ENCODE results near the gene HHIP.

HHIP gene

GRCh38 chr4:144666539-144667175, 20.7 kb downstream of the HHIP start:
- in situ Hi-C loops (cut with MboI; ENCODE audit: low sequenced_read_pairs), result no loop called here
- Histone ChIP-seq H3K9me3 (no peaks in the 10 kb centered on the region), H3K36me3 (replicated peaks) (no peaks in the 10 kb centered on the region)

GRCh38 chr4:144667500-144667899, 21.5 kb downstream of the HHIP start:
- Histone ChIP-seq H3K27me3 (ENCODE audit: low read depth) (no peaks in the 10 kb centered on the region), H3K36me3 (replicated peaks) (no peaks in the 10 kb centered on the region), H3K4me3 (no peak overlapping the region), H3K4me1 (no peaks in the 10 kb centered on the region), H3K9me3 (no peaks in the 10 kb centered on the region)
- in situ Hi-C loops (cut with MboI; ENCODE audit: low sequenced_read_pairs), result no loop called here
- DNase-seq (ENCODE audit: low spot score in 2 of 2), result no peak

More at GRCh38 chr4:144666539-144667175, 20.7 kb downstream of the HHIP start:
- no peak for DNase-seq (ENCODE audit: low spot score in 2 of 2)
- no peak overlapping the region for H3K4me3 ChIP-seq
- H3K4me1 ChIP-seq, result no peaks in the 10 kb centered on the region
- H3K27me3 ChIP-seq (ENCODE audit: low read depth), result no peaks in the 10 kb centered on the region

GRCh38 chr4:144670776-144671175, 24.8 kb downstream of the HHIP start:
- Histone ChIP-seq H3K27me3 (ENCODE audit: low read depth) (no peaks in the 10 kb centered on the region), H3K4me1 (peaks cover 7% of the 10 kb centered on the region), H3K9me3 (no peaks in the 10 kb centered on the region), H3K4me3 (no peak overlapping the region), H3K36me3 (replicated peaks) (no peaks in the 10 kb centered on the region)
- no peak for DNase-seq (ENCODE audit: low spot score in 2 of 2)
- in situ Hi-C loops (cut with MboI; ENCODE audit: low sequenced_read_pairs), result no loop called here

- H3K4me3 ChIP-seq, result no peak overlapping the region
- no peaks in the 10 kb centered on the region for H3K36me3 ChIP-seq (replicated peaks)
- H3K4me1 ChIP-seq, result peaks cover 7% of the 10 kb centered on the region
- no peaks in the 10 kb centered on the region for H3K27me3 ChIP-seq (ENCODE audit: low read depth)
- in situ Hi-C loops (cut with MboI; ENCODE audit: low sequenced_read_pairs), result no loop called here
- peak; percentile 20 to 49 for DNase-seq (ENCODE audit: low spot score in 2 of 2)
- no peaks in the 10 kb centered on the region for H3K9me3 ChIP-seq
Measured at GRCh38 chr4:144674711-144675110, 28.8 kb downstream of the HHIP start.

GRCh38 chr4:144681806-144682205, 35.9 kb downstream of the HHIP start:
- in situ Hi-C loops (cut with MboI; ENCODE audit: low sequenced_read_pairs), result no loop called here
- Histone ChIP-seq H3K4me1 (no peaks in the 10 kb centered on the region), H3K4me3 (no peak overlapping the region), H3K9me3 (no peaks in the 10 kb centered on the region), H3K36me3 (replicated peaks) (no peaks in the 10 kb centered on the region), H3K27me3 (ENCODE audit: low read depth) (no peaks in the 10 kb centered on the region)
- no peak for DNase-seq (ENCODE audit: low spot score in 2 of 2)

GRCh38 chr4:144683516-144683915, 37.6 kb downstream of the HHIP start:
- Histone ChIP-seq H3K4me1 (no peaks in the 10 kb centered on the region), H3K36me3 (replicated peaks) (no peaks in the 10 kb centered on the region), H3K4me3 (no peak overlapping the region), H3K27me3 (ENCODE audit: low read depth) (no peaks in the 10 kb centered on the region), H3K9me3 (no peaks in the 10 kb centered on the region)
- DNase-seq (ENCODE audit: low spot score in 2 of 2), result no peak
- in situ Hi-C loops (cut with MboI; ENCODE audit: low sequenced_read_pairs), result no loop called here

- DNase-seq (ENCODE audit: low spot score in 2 of 2), result no peak
- in situ Hi-C loops (cut with MboI; ENCODE audit: low sequenced_read_pairs), result no loop called here
Measured at GRCh38 chr4:144685911-144686310, 40.0 kb downstream of the HHIP start.

GRCh38 chr4:144686921-144687320, 41.0 kb downstream of the HHIP start:
- H3K4me1 ChIP-seq, result no peaks in the 10 kb centered on the region
- in situ Hi-C loops (cut with MboI; ENCODE audit: low sequenced_read_pairs), result no loop called here
- H3K9me3 ChIP-seq, result no peaks in the 10 kb centered on the region
- no peaks in the 10 kb centered on the region for H3K36me3 ChIP-seq (replicated peaks)
- no peaks in the 10 kb centered on the region for H3K27me3 ChIP-seq (ENCODE audit: low read depth)
- DNase-seq (ENCODE audit: low spot score in 2 of 2), result no peak
- H3K4me3 ChIP-seq, result no peak overlapping the region

More at GRCh38 chr4:144685911-144686310, 40.0 kb downstream of the HHIP start:
- no peaks in the 10 kb centered on the region for H3K36me3 ChIP-seq (replicated peaks)
- no peak overlapping the region for H3K4me3 ChIP-seq
- H3K27me3 ChIP-seq (ENCODE audit: low read depth), result no peaks in the 10 kb centered on the region
- no peaks in the 10 kb centered on the region for H3K4me1 ChIP-seq
- no peaks in the 10 kb centered on the region for H3K9me3 ChIP-seq

GRCh38 chr4:144687466-144687865, 41.5 kb downstream of the HHIP start:
- H3K36me3 ChIP-seq (replicated peaks), result no peaks in the 10 kb centered on the region
- in situ Hi-C loops (cut with MboI; ENCODE audit: low sequenced_read_pairs), result no loop called here
- H3K4me3 ChIP-seq, result no peak overlapping the region
- no peak for DNase-seq (ENCODE audit: low spot score in 2 of 2)
- H3K27me3 ChIP-seq (ENCODE audit: low read depth), result no peaks in the 10 kb centered on the region
- no peaks in the 10 kb centered on the region for H3K4me1 ChIP-seq
- no peaks in the 10 kb centered on the region for H3K9me3 ChIP-seq

GRCh38 chr4:144688035-144688569, 42.1 kb downstream of the HHIP start:
- in situ Hi-C loops (cut with MboI; ENCODE audit: low sequenced_read_pairs), result no loop called here
- no peak for DNase-seq (ENCODE audit: low spot score in 2 of 2)
- H3K4me1 ChIP-seq, result no peaks in the 10 kb centered on the region
- H3K9me3 ChIP-seq, result no peaks in the 10 kb centered on the region
- H3K36me3 ChIP-seq (replicated peaks), result no peaks in the 10 kb centered on the region
- H3K27me3 ChIP-seq (ENCODE audit: low read depth), result no peaks in the 10 kb centered on the region
- H3K4me3 ChIP-seq, result no peak overlapping the region

- Histone ChIP-seq H3K4me3 (no peak overlapping the region), H3K9me3 (no peaks in the 10 kb centered on the region), H3K36me3 (replicated peaks) (no peaks in the 10 kb centered on the region), H3K27me3 (ENCODE audit: low read depth) (no peaks in the 10 kb centered on the region), H3K4me1 (no peaks in the 10 kb centered on the region)
- no peak for DNase-seq (ENCODE audit: low spot score in 2 of 2)
- in situ Hi-C loops (cut with MboI; ENCODE audit: low sequenced_read_pairs), result no loop called here
Measured at GRCh38 chr4:144689125-144689524, 43.2 kb downstream of the HHIP start.

GRCh38 chr4:144695721-144696120, 49.8 kb downstream of the HHIP start:
- H3K4me1 ChIP-seq, result peaks cover 2% of the 10 kb centered on the region; the same call in 1 of the 2 replicates
- in situ Hi-C loops (cut with MboI; ENCODE audit: low sequenced_read_pairs), result no loop called here
- H3K4me3 ChIP-seq, result no peak overlapping the region
- no peak for DNase-seq (ENCODE audit: low spot score in 2 of 2)
- no peaks in the 10 kb centered on the region for H3K9me3 ChIP-seq
- H3K36me3 ChIP-seq (replicated peaks), result no peaks in the 10 kb centered on the region
- H3K27me3 ChIP-seq (ENCODE audit: low read depth), result no peaks in the 10 kb centered on the region

GRCh38 chr4:144696376-144696775, 50.4 kb downstream of the HHIP start:
- in situ Hi-C loops (cut with MboI; ENCODE audit: low sequenced_read_pairs), result no loop called here
- DNase-seq (ENCODE audit: low spot score in 2 of 2), result no peak
- no peaks in the 10 kb centered on the region for H3K9me3 ChIP-seq
- no peak overlapping the region for H3K4me3 ChIP-seq
- no peaks in the 10 kb centered on the region for H3K36me3 ChIP-seq (replicated peaks)
- no peaks in the 10 kb centered on the region for H3K27me3 ChIP-seq (ENCODE audit: low read depth)
- H3K4me1 ChIP-seq, result peaks cover 2% of the 10 kb centered on the region; the same call in 1 of the 2 replicates

GRCh38 chr4:144699565-144699964, 53.6 kb downstream of the HHIP start:
- H3K36me3 ChIP-seq (replicated peaks), result no peaks in the 10 kb centered on the region
- in situ Hi-C loops (cut with MboI; ENCODE audit: low sequenced_read_pairs), result no loop called here
- H3K9me3 ChIP-seq, result no peaks in the 10 kb centered on the region
- H3K4me1 ChIP-seq, result peaks cover 7% of the 10 kb centered on the region
- H3K4me3 ChIP-seq, result no peak overlapping the region
- no peaks in the 10 kb centered on the region for H3K27me3 ChIP-seq (ENCODE audit: low read depth)
- DNase-seq (ENCODE audit: low spot score in 2 of 2), result no peak
